ENCODE results near the gene LTF. TPM values are rescaled to one million over a fixed set of nuclear protein-coding genes. Genes with fewer than 3 reads are reported as not detected.

Gene LTF
- total RNA-seq, 1 experiment from 2014 or later, result not detected

- ATAC-seq (no peak), DNase-seq (ENCODE audit: low read depth, low spot score) (no peak)
- no peaks in the 10 kb centered on the region for H3K27me3 ChIP-seq (ENCODE audit: insufficient read depth, low read length)
- no peaks in the 10 kb centered on the region for H4K20me1 ChIP-seq (ENCODE audit: insufficient read depth)
- ChIA-PET POLR2A (no interaction called here), CTCF (no interaction called here), RAD21 (ENCODE audit: low non-redundant PET in 1 of 2, low total read pairs in 2 of 2, uncharacterized antibody in 2 of 2, unreplicated experiment in 2 of 2) (no interaction called here)
- no peaks in the 10 kb centered on the region for H3K79me2 ChIP-seq (ENCODE audit: insufficient read depth, low read length)
- H3K27ac ChIP-seq (ENCODE audit: low read depth, low read length), result no peak overlapping the region
- no peaks in the 10 kb centered on the region for H3K9me2 ChIP-seq (ENCODE audit: insufficient read depth)
- no peak overlapping the region for H2AFZ ChIP-seq (ENCODE audit: low read depth, low read length, poor library complexity, severe bottlenecking)
- H3K36me3 ChIP-seq (ENCODE audit: control insufficient read depth in 1 of 2, insufficient read depth in 2 of 2, low read length in 2 of 2), result no peaks in the 10 kb centered on the region
- no TSS peak for BruUV-seq (replicated peaks)
- H3K4me2 ChIP-seq (ENCODE audit: low read length), result no peak overlapping the region
- H3K4me3 ChIP-seq (replicated peaks in 1 of 2; ENCODE audit: low read depth in 1 of 2, low read length in 2 of 2), result no peak overlapping the region
- no peak for TF ChIP-seq JUND (IDR thresholded peaks at IDR 0.05)
- TF ChIP-seq RAD21 (IDR thresholded peaks at IDR 0.05; ENCODE audit: low read depth), result no peak
- TF ChIP-seq ELF1 (IDR thresholded peaks at IDR 0.05; ENCODE audit: borderline replicate concordance, low read depth), result no peak
- TF ChIP-seq CEBPB (IDR thresholded peaks at IDR 0.05; ENCODE audit: low read depth), result no peak
- TF ChIP-seq ZFX (IDR thresholded peaks at IDR 0.05), result no peak
- TF ChIP-seq SRF (IDR thresholded peaks at IDR 0.05; ENCODE audit: low read depth), result no peak
- no peak for TF ChIP-seq YY1 (IDR thresholded peaks at IDR 0.05; ENCODE audit: extremely low read depth, insufficient replicate concordance, low read depth, low read length)
- no peak for TF ChIP-seq FOSL1 (IDR thresholded peaks at IDR 0.05; ENCODE audit: low read depth)
- TF ChIP-seq, protein P1, sequence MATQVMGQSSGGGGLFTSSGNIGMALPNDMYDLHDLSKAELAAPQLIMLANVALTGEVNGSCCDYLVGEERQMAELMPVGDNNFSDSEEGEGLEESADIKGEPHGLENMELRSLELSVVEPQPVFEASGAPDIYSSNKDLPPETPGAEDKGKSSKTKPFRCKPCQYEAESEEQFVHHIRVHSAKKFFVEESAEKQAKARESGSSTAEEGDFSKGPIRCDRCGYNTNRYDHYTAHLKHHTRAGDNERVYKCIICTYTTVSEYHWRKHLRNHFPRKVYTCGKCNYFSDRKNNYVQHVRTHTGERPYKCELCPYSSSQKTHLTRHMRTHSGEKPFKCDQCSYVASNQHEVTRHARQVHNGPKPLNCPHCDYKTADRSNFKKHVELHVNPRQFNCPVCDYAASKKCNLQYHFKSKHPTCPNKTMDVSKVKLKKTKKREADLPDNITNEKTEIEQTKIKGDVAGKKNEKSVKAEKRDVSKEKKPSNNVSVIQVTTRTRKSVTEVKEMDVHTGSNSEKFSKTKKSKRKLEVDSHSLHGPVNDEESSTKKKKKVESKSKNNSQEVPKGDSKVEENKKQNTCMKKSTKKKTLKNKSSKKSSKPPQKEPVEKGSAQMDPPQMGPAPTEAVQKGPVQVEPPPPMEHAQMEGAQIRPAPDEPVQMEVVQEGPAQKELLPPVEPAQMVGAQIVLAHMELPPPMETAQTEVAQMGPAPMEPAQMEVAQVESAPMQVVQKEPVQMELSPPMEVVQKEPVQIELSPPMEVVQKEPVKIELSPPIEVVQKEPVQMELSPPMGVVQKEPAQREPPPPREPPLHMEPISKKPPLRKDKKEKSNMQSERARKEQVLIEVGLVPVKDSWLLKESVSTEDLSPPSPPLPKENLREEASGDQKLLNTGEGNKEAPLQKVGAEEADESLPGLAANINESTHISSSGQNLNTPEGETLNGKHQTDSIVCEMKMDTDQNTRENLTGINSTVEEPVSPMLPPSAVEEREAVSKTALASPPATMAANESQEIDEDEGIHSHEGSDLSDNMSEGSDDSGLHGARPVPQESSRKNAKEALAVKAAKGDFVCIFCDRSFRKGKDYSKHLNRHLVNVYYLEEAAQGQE (IDR thresholded peaks at IDR 0.05; ENCODE audit: low read depth), result no peak
- no peak for TF ChIP-seq CTCF (IDR thresholded peaks at IDR 0.05 in 2 of 3, conservative IDR thresholded peaks at IDR 0.05 in 1 of 3; ENCODE audit: borderline replicate concordance in 1 of 3, insufficient read depth in 1 of 3, low read depth in 2 of 3, low read length in 2 of 3)
- no peak for TF ChIP-seq CBX3 (IDR thresholded peaks at IDR 0.05; ENCODE audit: low read depth)
- TF ChIP-seq EGR1 (IDR thresholded peaks at IDR 0.05; ENCODE audit: low read depth), result no peak
- no peak for TF ChIP-seq EZH2 (IDR thresholded peaks at IDR 0.05)
- no peak for TF ChIP-seq SP1 (IDR thresholded peaks at IDR 0.05; ENCODE audit: low read depth)
- TF ChIP-seq ATF3 (IDR thresholded peaks at IDR 0.05), result no peak
- no peak for TF ChIP-seq ZBTB33 (IDR thresholded peaks at IDR 0.05; ENCODE audit: extremely low read depth, insufficient replicate concordance, low read length)
- TF ChIP-seq ZNF274 (IDR thresholded peaks at IDR 0.05; ENCODE audit: low read depth, low read length), result no peak
- intact Hi-C loops (cut with micrococcal nuclease), result no loop called here
- H3K9ac ChIP-seq (ENCODE audit: low read length), result no peak overlapping the region
- H3K9me3 ChIP-seq (ENCODE audit: control insufficient read depth in 1 of 2, insufficient read depth in 1 of 2, low read depth in 1 of 2, low read length in 2 of 2), result no peaks in the 10 kb centered on the region
- peaks cover 0 to 10% of the 10 kb centered on the region in 2 experiments; a peak in 1 of 4 replicates for H3K4me1 ChIP-seq (ENCODE audit: control insufficient read depth in 1 of 2, insufficient read depth in 2 of 2, low read length in 2 of 2)
Measured at GRCh38 chr3:46407970-46408369, 56.7 kb downstream of the LTF start.
